ENCODE measurements around the gene LRRC57. TPM values are rescaled to one million over a fixed set of nuclear protein-coding genes. Genes with fewer than 3 reads are reported as not detected.

Gene LRRC57
- total and polyA plus RNA-seq, 2 of the 13 experiments (the other 11 are each of a cell fraction or from before 2014, with no cell fraction given), result 5.8 to 14.8 TPM

GRCh38 chr15:42508263-42508690, 40.3 kb downstream of the LRRC57 start:
- Histone ChIP-seq H3K9me3 (ENCODE audit: low read length) (no peaks in the 10 kb centered on the region), H3K79me2 (ENCODE audit: insufficient read depth, low read length) (peaks cover 3% of the 10 kb centered on the region), H3K9ac (ENCODE audit: insufficient read depth, low read depth, low read length) (no peak overlapping the region), H3K4me3 (replicated peaks in 1 of 3; ENCODE audit: insufficient read depth in 1 of 3, low read depth in 2 of 3, low read length in 3 of 3) (no peak overlapping the region), H3K27ac (ENCODE audit: extremely low read length, insufficient read depth, low read length) (no peak overlapping the region), H3K4me1 (ENCODE audit: insufficient read depth, low read length) (no peaks in the 10 kb centered on the region), H4K20me1 (ENCODE audit: insufficient read depth, low read length) (no peaks in the 10 kb centered on the region), H2AFZ (ENCODE audit: low read length) (no peak overlapping the region), H3K36me3 (replicated peaks in 1 of 2; ENCODE audit: control insufficient read depth in 1 of 2, insufficient read depth in 2 of 2, low read length in 2 of 2) (peaks cover 0 to 25% of the 10 kb centered on the region in 2 experiments; a peak in 2 of 5 replicates), H3K27me3 (ENCODE audit: control insufficient read depth in 1 of 2, insufficient read depth in 2 of 2, low read length in 2 of 2) (no peaks in the 10 kb centered on the region), H3K4me2 (ENCODE audit: low read depth, low read length) (no peak overlapping the region)
- 94% methylated on average over 9 of the region's 9 CpGs for WGBS (ENCODE audit: low lambda C conversion rate)
- ATAC-seq (no peak), DNase-seq (ENCODE audit: low spot score) (no peak), FAIRE-seq (no peak)
- TF ChIP-seq, protein P1, sequence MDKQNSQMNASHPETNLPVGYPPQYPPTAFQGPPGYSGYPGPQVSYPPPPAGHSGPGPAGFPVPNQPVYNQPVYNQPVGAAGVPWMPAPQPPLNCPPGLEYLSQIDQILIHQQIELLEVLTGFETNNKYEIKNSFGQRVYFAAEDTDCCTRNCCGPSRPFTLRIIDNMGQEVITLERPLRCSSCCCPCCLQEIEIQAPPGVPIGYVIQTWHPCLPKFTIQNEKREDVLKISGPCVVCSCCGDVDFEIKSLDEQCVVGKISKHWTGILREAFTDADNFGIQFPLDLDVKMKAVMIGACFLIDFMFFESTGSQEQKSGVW (CRISPR knock-in tag; IDR thresholded peaks at IDR 0.05; ENCODE audit: borderline replicate concordance), result no peak
- TF ChIP-seq NFYB (CRISPR knock-in tag; IDR thresholded peaks at IDR 0.05), result no peak
- no peak for TF ChIP-seq TBL1XR1 (IDR thresholded peaks at IDR 0.05; ENCODE audit: borderline replicate concordance, low read length, partially characterized antibody)
- no peak for TF ChIP-seq ZNF12 (CRISPR knock-in tag; IDR thresholded peaks at IDR 0.05)
- TF ChIP-seq, protein P2, sequence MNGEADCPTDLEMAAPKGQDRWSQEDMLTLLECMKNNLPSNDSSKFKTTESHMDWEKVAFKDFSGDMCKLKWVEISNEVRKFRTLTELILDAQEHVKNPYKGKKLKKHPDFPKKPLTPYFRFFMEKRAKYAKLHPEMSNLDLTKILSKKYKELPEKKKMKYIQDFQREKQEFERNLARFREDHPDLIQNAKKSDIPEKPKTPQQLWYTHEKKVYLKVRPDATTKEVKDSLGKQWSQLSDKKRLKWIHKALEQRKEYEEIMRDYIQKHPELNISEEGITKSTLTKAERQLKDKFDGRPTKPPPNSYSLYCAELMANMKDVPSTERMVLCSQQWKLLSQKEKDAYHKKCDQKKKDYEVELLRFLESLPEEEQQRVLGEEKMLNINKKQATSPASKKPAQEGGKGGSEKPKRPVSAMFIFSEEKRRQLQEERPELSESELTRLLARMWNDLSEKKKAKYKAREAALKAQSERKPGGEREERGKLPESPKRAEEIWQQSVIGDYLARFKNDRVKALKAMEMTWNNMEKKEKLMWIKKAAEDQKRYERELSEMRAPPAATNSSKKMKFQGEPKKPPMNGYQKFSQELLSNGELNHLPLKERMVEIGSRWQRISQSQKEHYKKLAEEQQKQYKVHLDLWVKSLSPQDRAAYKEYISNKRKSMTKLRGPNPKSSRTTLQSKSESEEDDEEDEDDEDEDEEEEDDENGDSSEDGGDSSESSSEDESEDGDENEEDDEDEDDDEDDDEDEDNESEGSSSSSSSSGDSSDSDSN (CRISPR knock-in tag; IDR thresholded peaks at IDR 0.05), result no peak
- TF ChIP-seq, protein P3, sequence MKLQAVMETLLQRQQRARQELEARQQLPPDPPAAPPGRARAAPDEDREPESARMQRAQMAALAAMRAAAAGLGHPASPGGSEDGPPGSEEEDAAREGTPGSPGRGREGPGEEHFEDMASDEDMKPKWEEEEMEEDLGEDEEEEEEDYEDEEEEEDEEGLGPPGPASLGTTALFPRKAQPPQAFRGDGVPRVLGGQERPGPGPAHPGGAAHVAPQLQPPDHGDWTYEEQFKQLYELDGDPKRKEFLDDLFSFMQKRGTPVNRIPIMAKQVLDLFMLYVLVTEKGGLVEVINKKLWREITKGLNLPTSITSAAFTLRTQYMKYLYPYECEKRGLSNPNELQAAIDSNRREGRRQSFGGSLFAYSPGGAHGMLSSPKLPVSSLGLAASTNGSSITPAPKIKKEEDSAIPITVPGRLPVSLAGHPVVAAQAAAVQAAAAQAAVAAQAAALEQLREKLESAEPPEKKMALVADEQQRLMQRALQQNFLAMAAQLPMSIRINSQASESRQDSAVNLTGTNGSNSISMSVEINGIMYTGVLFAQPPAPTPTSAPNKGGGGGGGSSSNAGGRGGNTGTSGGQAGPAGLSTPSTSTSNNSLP (IDR thresholded peaks at IDR 0.05; ENCODE audit: low read depth, low read length), result no peak
- TF ChIP-seq HMGA1 (CRISPR knock-in tag; conservative IDR thresholded peaks at IDR 0.05), result no peak
- no peak for TF ChIP-seq ZNF672 (CRISPR knock-in tag; IDR thresholded peaks at IDR 0.05)
- TF ChIP-seq THYN1 (CRISPR knock-in tag; IDR thresholded peaks at IDR 0.05; ENCODE audit: borderline replicate concordance, low read depth), result no peak
- TF ChIP-seq TAF1 (CRISPR knock-in tag; IDR thresholded peaks at IDR 0.05), result no peak
- TF ChIP-seq FOSL1 (CRISPR knock-in tag; IDR thresholded peaks at IDR 0.05; ENCODE audit: borderline replicate concordance), result no peak
- TF ChIP-seq CREB1 (IDR thresholded peaks at IDR 0.05), result no peak
- no peak for TF ChIP-seq CREB1 (CRISPR knock-in tag; IDR thresholded peaks at IDR 0.05)
- no peak for TF ChIP-seq ASH2L (IDR thresholded peaks at IDR 0.05; ENCODE audit: insufficient read length, low read depth, low read length)
- TF ChIP-seq, protein P4, sequence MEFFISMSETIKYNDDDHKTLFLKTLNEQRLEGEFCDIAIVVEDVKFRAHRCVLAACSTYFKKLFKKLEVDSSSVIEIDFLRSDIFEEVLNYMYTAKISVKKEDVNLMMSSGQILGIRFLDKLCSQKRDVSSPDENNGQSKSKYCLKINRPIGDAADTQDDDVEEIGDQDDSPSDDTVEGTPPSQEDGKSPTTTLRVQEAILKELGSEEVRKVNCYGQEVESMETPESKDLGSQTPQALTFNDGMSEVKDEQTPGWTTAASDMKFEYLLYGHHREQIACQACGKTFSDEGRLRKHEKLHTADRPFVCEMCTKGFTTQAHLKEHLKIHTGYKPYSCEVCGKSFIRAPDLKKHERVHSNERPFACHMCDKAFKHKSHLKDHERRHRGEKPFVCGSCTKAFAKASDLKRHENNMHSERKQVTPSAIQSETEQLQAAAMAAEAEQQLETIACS (CRISPR knock-in tag; IDR thresholded peaks at IDR 0.05), result no peak
- no peak for TF ChIP-seq SP1 (IDR thresholded peaks at IDR 0.05)
- TF ChIP-seq SP1 (CRISPR knock-in tag; IDR thresholded peaks at IDR 0.05), result no peak
- no TSS peak for BruUV-seq (replicated peaks)
- intact Hi-C loops (cut with micrococcal nuclease; ENCODE audit: unreplicated experiment) (no loop called here), in situ Hi-C loops (cut with HindIII; ENCODE audit: extremely low pct_ligation_motif_present, low pct_unique_long_range_greater_than_20kb) (no loop called here)
- POLR2A ChIA-PET, result no interaction called here
- CTCF ChIA-PET (ENCODE audit: low intra/inter-chr PET ratio, low total read pairs), result no interaction called here

All from HepG2 (cell line).